ENCODE data around the gene VSIG10L2.

- TF ChIP-seq, protein P1, sequence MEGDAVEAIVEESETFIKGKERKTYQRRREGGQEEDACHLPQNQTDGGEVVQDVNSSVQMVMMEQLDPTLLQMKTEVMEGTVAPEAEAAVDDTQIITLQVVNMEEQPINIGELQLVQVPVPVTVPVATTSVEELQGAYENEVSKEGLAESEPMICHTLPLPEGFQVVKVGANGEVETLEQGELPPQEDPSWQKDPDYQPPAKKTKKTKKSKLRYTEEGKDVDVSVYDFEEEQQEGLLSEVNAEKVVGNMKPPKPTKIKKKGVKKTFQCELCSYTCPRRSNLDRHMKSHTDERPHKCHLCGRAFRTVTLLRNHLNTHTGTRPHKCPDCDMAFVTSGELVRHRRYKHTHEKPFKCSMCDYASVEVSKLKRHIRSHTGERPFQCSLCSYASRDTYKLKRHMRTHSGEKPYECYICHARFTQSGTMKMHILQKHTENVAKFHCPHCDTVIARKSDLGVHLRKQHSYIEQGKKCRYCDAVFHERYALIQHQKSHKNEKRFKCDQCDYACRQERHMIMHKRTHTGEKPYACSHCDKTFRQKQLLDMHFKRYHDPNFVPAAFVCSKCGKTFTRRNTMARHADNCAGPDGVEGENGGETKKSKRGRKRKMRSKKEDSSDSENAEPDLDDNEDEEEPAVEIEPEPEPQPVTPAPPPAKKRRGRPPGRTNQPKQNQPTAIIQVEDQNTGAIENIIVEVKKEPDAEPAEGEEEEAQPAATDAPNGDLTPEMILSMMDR (conservative IDR thresholded peaks at IDR 0.05; ENCODE audit: low read depth, low read length) = no peak
- TF ChIP-seq EZH2 (IDR thresholded peaks at IDR 0.05; ENCODE audit: borderline replicate concordance, low read depth, low read length, poor library complexity, severe bottlenecking) = no peak
These were observed 10.1 kb upstream of the VSIG10L2 start for GRCh38 chr11:125935618-125936199.
